Measurements from ENCODE around the gene FARS2. TPM values are rescaled to one million over a fixed set of nuclear protein-coding genes. Genes with fewer than 3 reads are reported as not detected.

Gene FARS2
- total and polyA plus RNA-seq, 12 donors, result 7.6 to 22.4 (median 20.8) TPM

- Histone ChIP-seq H3K4me3 (no peak overlapping the region), H3K9me3 (no peaks in the 10 kb centered on the region), H3K27me3 (no peaks in the 10 kb centered on the region), H3K27ac (no peak overlapping the region), H3K36me3 (no peaks in the 10 kb centered on the region), H3K4me1 (peaks cover 0 to 8% (median 0%) of the 10 kb centered on the region in 9 donors)
- intact Hi-C loops (cut with DNase I), result no loop called here
- ATAC-seq, result no peak
- TF ChIP-seq CTCF (IDR thresholded peaks at IDR 0.05), result no peak
- DNase-seq, result no peak
- 84 to 90% methylated on average over 17 of the region's 17 CpGs for WGBS, 2 donors
These were observed 331.7 kb downstream of the FARS2 start for GRCh38 chr6:5592886-5593519.

- no peaks in the 10 kb centered on the region for H3K36me3 ChIP-seq
- ATAC-seq, result no peak
These were observed 333.9 kb downstream of the FARS2 start for GRCh38 chr6:5595184-5595583.

GRCh38 chr6:5597413-5597812 lies 336.1 kb downstream of the FARS2 start:
- no peak overlapping the region for H3K4me3 ChIP-seq
- ATAC-seq (no peak), DNase-seq (no peak)
- H3K4me1 ChIP-seq, result no peaks in the 10 kb centered on the region
- H3K27ac ChIP-seq, result no peak overlapping the region
- intact Hi-C loops (cut with DNase I), result no loop called here
- no peak for TF ChIP-seq CTCF (IDR thresholded peaks at IDR 0.05)
- no peaks in the 10 kb centered on the region for H3K9me3 ChIP-seq
- H3K36me3 ChIP-seq, result no peaks in the 10 kb centered on the region
- no peaks in the 10 kb centered on the region for H3K27me3 ChIP-seq
- 92% methylated on average over 7 of the region's 7 CpGs for WGBS, 2 donors

More at GRCh38 chr6:5595184-5595583, 333.9 kb downstream of the FARS2 start:
- H3K27ac ChIP-seq, result no peak overlapping the region
- H3K9me3 ChIP-seq, result no peaks in the 10 kb centered on the region
- intact Hi-C loops (cut with DNase I), result no loop called here
- H3K27me3 ChIP-seq, result no peaks in the 10 kb centered on the region
- DNase-seq, result no peak
- 97% methylated on average over 7 of the region's 7 CpGs for WGBS, 2 donors
- no peak overlapping the region for H3K4me3 ChIP-seq
- TF ChIP-seq CTCF (IDR thresholded peaks at IDR 0.05), result no peak
- peaks cover 0 to under 1% (median 0%) of the 10 kb centered on the region in 9 donors for H3K4me1 ChIP-seq

GRCh38 chr6:5598123-5598522 lies 336.8 kb downstream of the FARS2 start:
- no peak overlapping the region for H3K4me3 ChIP-seq
- H3K27ac ChIP-seq, result no peak overlapping the region
- no peaks in the 10 kb centered on the region for H3K27me3 ChIP-seq
- no peak for TF ChIP-seq CTCF (IDR thresholded peaks at IDR 0.05)
- ATAC-seq (no peak), DNase-seq (no peak)
- H3K36me3 ChIP-seq, result no peaks in the 10 kb centered on the region
- intact Hi-C loops (cut with DNase I), result no loop called here
- H3K4me1 ChIP-seq, result no peaks in the 10 kb centered on the region
- no peaks in the 10 kb centered on the region for H3K9me3 ChIP-seq
- WGBS, 2 donors, result 96 to 100% methylated on average over 3 of the region's 3 CpGs

All from heart right ventricle (tissue), 16 donors.